ENCODE results near the gene AOC2. TPM values are rescaled to one million over a fixed set of nuclear protein-coding genes. Genes with fewer than 3 reads are reported as not detected.

AOC2 gene
- total RNA-seq (2022; extraction: Qiagen RNA extraction; ENCODE audit: low read depth) = 1.4 to 3.0 TPM (median 2.0 TPM) in 5 replicates

DNA sequence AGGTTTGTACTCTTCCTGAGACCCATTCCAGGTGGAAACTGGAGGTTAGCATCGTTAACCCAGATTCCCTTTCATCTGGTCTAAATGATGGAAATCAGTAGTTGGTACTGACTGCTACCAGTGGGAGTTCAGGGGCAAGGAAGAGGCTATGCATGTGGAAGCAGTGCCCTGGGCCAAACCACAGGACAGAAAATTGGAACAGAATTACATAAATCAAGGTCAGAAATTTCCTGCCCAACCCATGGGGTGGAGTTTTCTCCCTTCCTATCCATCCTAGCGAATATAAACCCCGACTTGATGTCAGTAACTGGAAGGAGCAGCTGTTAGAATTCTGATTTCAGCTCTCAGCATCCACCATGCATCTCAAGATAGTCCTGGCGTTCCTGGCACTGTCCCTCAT is at the start of gene AOC2:
AOC2 (plus strand) TSS at position 310 of the 400 bp plus-strand sequence; CDS start at position 357, 47 bp downstream.

GRCh38 chr17:42798383-42799380 is 45.7 kb upstream of the AOC2 start, which contains the start of the genes CNTD1 and COA3:
CNTD1 (plus strand) TSS chr17:42798861; CDS start chr17:42799068, 207 bp downstream.
COA3 (minus strand) TSS chr17:42798704; CDS start chr17:42798681, 23 bp downstream.

DNA sequence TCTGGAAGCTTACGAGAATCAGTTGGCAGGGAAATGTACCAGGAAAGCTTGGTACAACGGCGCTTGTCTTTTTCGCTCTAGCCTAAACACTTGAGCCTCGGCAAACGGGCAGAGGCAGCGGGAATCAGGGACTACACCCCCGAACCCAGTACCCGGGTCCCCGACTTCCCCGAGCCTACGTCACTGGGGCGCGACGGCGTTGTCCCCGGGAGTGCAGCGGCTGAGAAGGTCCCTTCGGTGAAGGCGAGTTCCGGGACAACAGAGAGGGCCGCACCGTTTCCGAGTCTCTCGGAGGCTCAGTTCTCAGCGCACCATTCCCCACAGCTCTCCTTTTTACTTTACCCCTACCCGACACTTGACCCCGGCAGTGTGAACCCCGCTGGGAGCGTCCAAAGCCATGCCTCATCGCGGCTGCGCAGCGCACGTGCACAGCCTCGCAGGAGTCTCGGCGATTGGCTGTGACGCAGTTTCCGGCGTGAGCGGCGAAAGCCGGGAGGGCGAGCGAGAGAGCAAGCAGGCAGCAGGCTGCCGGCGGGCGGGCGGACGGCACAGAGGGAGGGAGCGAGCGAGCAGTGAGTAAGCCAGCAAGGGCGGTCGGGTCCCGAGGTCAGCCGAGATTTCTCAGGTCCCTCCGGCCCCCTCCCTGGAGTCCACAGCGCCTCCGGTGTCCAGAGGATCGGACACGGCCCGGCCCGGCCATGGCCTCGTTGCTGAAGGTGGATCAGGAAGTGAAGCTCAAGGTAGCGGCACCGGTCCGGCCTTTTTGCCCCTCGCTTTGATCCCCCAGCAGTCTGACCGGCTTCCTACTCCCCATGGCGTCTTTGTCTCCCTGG is 11.2 kb upstream of the AOC2 start, which contains the start of gene PSME3:
PSME3 (plus strand) TSS at position 464 of the 833 bp plus-strand sequence; CDS start at position 699, 235 bp downstream.

GRCh38 chr17:42850954-42851353 is 6.6 kb downstream of the AOC2 start, which contains the start of gene AOC3:
AOC3 (plus strand) TSS chr17:42851199; CDS start chr17:42851344, 145 bp downstream.

Other genes with a start within 250 kb of the AOC2 start
- 27.4 to 32.7 TPM (median 29.2 TPM) in 5 replicates for gene RETREG3, start 235.2 kb upstream of the AOC2 start, total RNA-seq (2022; extraction: Qiagen RNA extraction; ENCODE audit: low read depth)
- gene TUBG1, start 234.9 kb upstream of the AOC2 start, total RNA-seq (2022; extraction: Qiagen RNA extraction; ENCODE audit: low read depth) = 145 to 162 TPM (median 150 TPM) in 5 replicates
- gene TUBG2, start 185.3 kb upstream of the AOC2 start, total RNA-seq (2022; extraction: Qiagen RNA extraction; ENCODE audit: low read depth) = 21.3 to 26.6 TPM (median 23.8 TPM) in 5 replicates
- 11.4 to 20.4 TPM (median 18.3 TPM) in 5 replicates for gene PLEKHH3, start 167.6 kb upstream of the AOC2 start, total RNA-seq (2022; extraction: Qiagen RNA extraction; ENCODE audit: low read depth)
- 0.30 to 0.63 TPM (median 0.37 TPM) in 5 replicates for gene CCR10, start 162.7 kb upstream of the AOC2 start, total RNA-seq (2022; extraction: Qiagen RNA extraction; ENCODE audit: low read depth)
- 5.1 to 6.9 TPM (median 5.5 TPM) in 5 replicates for gene CNTNAP1, start 162.0 kb upstream of the AOC2 start, total RNA-seq (2022; extraction: Qiagen RNA extraction; ENCODE audit: low read depth)
- gene EZH1, start 99.5 kb upstream of the AOC2 start, total RNA-seq (2022; extraction: Qiagen RNA extraction; ENCODE audit: low read depth) = 8.1 to 12.6 TPM (median 11.6 TPM) in 5 replicates
- 0.65 to 1.3 TPM (median 0.99 TPM) in 5 replicates for gene RAMP2, start 83.4 kb upstream of the AOC2 start, total RNA-seq (2022; extraction: Qiagen RNA extraction; ENCODE audit: low read depth)
- 126 to 132 TPM (median 128 TPM) in 5 replicates for gene VPS25, start 71.1 kb upstream of the AOC2 start, total RNA-seq (2022; extraction: Qiagen RNA extraction; ENCODE audit: low read depth)
- gene WNK4, start 64.0 kb upstream of the AOC2 start, total RNA-seq (2022; extraction: Qiagen RNA extraction; ENCODE audit: low read depth) = 0.92 to 2.0 TPM (median 1.3 TPM) in 5 replicates
- 118 to 141 TPM (median 138 TPM) in 5 replicates for gene COA3, start 45.9 kb upstream of the AOC2 start, total RNA-seq (2022; extraction: Qiagen RNA extraction; ENCODE audit: low read depth)
- 0.08 to 0.27 TPM (median 0.25 TPM) in 3 of 5 replicates, not detected in the others for gene CNTD1, start 45.7 kb upstream of the AOC2 start, total RNA-seq (2022; extraction: Qiagen RNA extraction; ENCODE audit: low read depth)
- 76.8 to 105 TPM (median 80.9 TPM) in 5 replicates for gene BECN1, start 20.3 kb upstream of the AOC2 start, total RNA-seq (2022; extraction: Qiagen RNA extraction; ENCODE audit: low read depth)
- gene PSME3, start 11.2 kb upstream of the AOC2 start, total RNA-seq (2022; extraction: Qiagen RNA extraction; ENCODE audit: low read depth) = 225 to 304 TPM (median 243 TPM) in 5 replicates
- 0.97 to 2.1 TPM (median 1.0 TPM) in 5 replicates for gene AOC3, start 6.6 kb downstream of the AOC2 start, total RNA-seq (2022; extraction: Qiagen RNA extraction; ENCODE audit: low read depth)
- gene G6PC1, start 56.2 kb downstream of the AOC2 start, total RNA-seq (2022; extraction: Qiagen RNA extraction; ENCODE audit: low read depth) = not detected in 5 replicates
- gene AARSD1, start 119.9 kb downstream of the AOC2 start, total RNA-seq (2022; extraction: Qiagen RNA extraction; ENCODE audit: low read depth) = 51.5 to 58.5 TPM (median 55.3 TPM) in 5 replicates
- 0.55 to 0.99 TPM (median 0.84 TPM) in 5 replicates for gene PTGES3L, start 135.5 kb downstream of the AOC2 start, total RNA-seq (2022; extraction: Qiagen RNA extraction; ENCODE audit: low read depth)
- gene RUNDC1, start 136.0 kb downstream of the AOC2 start, total RNA-seq (2022; extraction: Qiagen RNA extraction; ENCODE audit: low read depth) = 19.6 to 21.7 TPM (median 20.3 TPM) in 5 replicates
- gene RPL27, start 153.8 kb downstream of the AOC2 start, total RNA-seq (2022; extraction: Qiagen RNA extraction; ENCODE audit: low read depth) = 2,853 to 3,460 TPM (median 3,163 TPM) in 5 replicates
- 17.3 to 19.5 TPM (median 17.9 TPM) in 5 replicates for gene IFI35, start 162.2 kb downstream of the AOC2 start, total RNA-seq (2022; extraction: Qiagen RNA extraction; ENCODE audit: low read depth)
- 202 to 235 TPM (median 227 TPM) in 5 replicates for gene VAT1, start 177.8 kb downstream of the AOC2 start, total RNA-seq (2022; extraction: Qiagen RNA extraction; ENCODE audit: low read depth)
- gene RND2, start 180.7 kb downstream of the AOC2 start, total RNA-seq (2022; extraction: Qiagen RNA extraction; ENCODE audit: low read depth) = 0.13 to 0.24 TPM (median 0.15 TPM) in 5 replicates